Measurements from ENCODE around the gene YBX3. TPM values are rescaled to one million over a fixed set of nuclear protein-coding genes. Genes with fewer than 3 reads are reported as not detected.

Gene YBX3
- total RNA-seq, 4 donors from 2014 or later: 3,451 to 6,393 (median 4,786) TPM

- Histone ChIP-seq H3K4me3 (no peak overlapping the region), H3K4me1 (peaks cover 8 to 19% of the 10 kb centered on the region in 2 donors), H3K9me3 (no peaks in the 10 kb centered on the region), H3K36me3 (peaks cover 0 to 13% of the 10 kb centered on the region in 2 donors), H3K27me3 (no peaks in the 10 kb centered on the region), H3K27ac (peak overlapping the region in 1 of 4 donors; percentile 13)
- intact Hi-C loops (cut with DNase I; ENCODE audit: low total_unique reads) (loop anchor here (5.0 kb wide), 1 partner anchor 36 kb away; no protein-coding TSS in a partner anchor), in situ Hi-C loops (cut with MboI; ENCODE audit: low sequenced_read_pairs in 4 of 4) (no loop called here)
- ATAC-seq: no peak
- DNase-seq: no peak
- TF ChIP-seq CTCF (IDR thresholded peaks at IDR 0.05 in 4 of 5, conservative IDR thresholded peaks at IDR 0.05 in 1 of 5) (no peak), POLR2A (IDR thresholded peaks at IDR 0.05) (no peak)
Observed at GRCh38 chr12:10690906-10691305, 32.2 kb downstream of the YBX3 start.

- no peak overlapping the region for H3K27ac ChIP-seq
- H3K4me3 ChIP-seq: no peak overlapping the region
- in situ Hi-C loops (cut with MboI; ENCODE audit: low sequenced_read_pairs in 4 of 4): loop anchor here in 2 of 4 donors (10.0 kb wide), 2 partner anchors 64 to 66 kb away; no protein-coding TSS in a partner anchor
- DNase-seq: no peak
- no peaks in the 10 kb centered on the region for H3K9me3 ChIP-seq
- H3K4me1 ChIP-seq: peaks cover 8 to 19% of the 10 kb centered on the region in 2 donors
- peak; percentile 31 to 61 for ATAC-seq
- intact Hi-C loops (cut with DNase I; ENCODE audit: low total_unique reads): loop anchor here (5.0 to 10.0 kb wide), 2 partner anchors 63 to 796 kb away; no protein-coding TSS in a partner anchor
- no peaks in the 10 kb centered on the region for H3K27me3 ChIP-seq
- TF ChIP-seq POLR2A (IDR thresholded peaks at IDR 0.05) (no peak), CTCF (IDR thresholded peaks at IDR 0.05 in 4 of 5, conservative IDR thresholded peaks at IDR 0.05 in 1 of 5) (no peak)
- H3K36me3 ChIP-seq: peaks cover 0 to 8% of the 10 kb centered on the region in 2 donors
Observed at GRCh38 chr12:10689146-10689545, 34.0 kb downstream of the YBX3 start.

GRCh38 chr12:10688042-10688441 lies 35.1 kb downstream of the YBX3 start:
- H3K27ac ChIP-seq: no peak overlapping the region
- intact Hi-C loops (cut with DNase I; ENCODE audit: low total_unique reads): loop anchor here (5.0 to 10.0 kb wide), 2 partner anchors 64 to 797 kb away; no protein-coding TSS in a partner anchor
- in situ Hi-C loops (cut with MboI; ENCODE audit: low sequenced_read_pairs in 4 of 4): loop anchor here in 2 of 4 donors (10.0 kb wide), 2 partner anchors 63 to 67 kb away; no protein-coding TSS in a partner anchor
- no peak overlapping the region for H3K4me3 ChIP-seq
- H3K4me1 ChIP-seq: peaks cover 8 to 19% of the 10 kb centered on the region in 2 donors
- ATAC-seq: no peak
- H3K36me3 ChIP-seq: peaks cover 0 to 8% of the 10 kb centered on the region in 2 donors
- no peaks in the 10 kb centered on the region for H3K27me3 ChIP-seq
- no peaks in the 10 kb centered on the region for H3K9me3 ChIP-seq
- TF ChIP-seq POLR2A (IDR thresholded peaks at IDR 0.05) (no peak), CTCF (IDR thresholded peaks at IDR 0.05 in 4 of 5, conservative IDR thresholded peaks at IDR 0.05 in 1 of 5) (no peak)
- DNase-seq: no peak

GRCh38 chr12:10673659-10674384 lies 49.3 kb downstream of the YBX3 start, which contains the start of gene STYK1:
Gene STYK1 (minus strand): TSS chr12:10674052. CDS start chr12:10634618, 39,434 bp downstream.
- no peaks in the 10 kb centered on the region for H3K36me3 ChIP-seq
- H3K4me1 ChIP-seq: peaks cover 5 to 6% of the 10 kb centered on the region in 2 donors
- intact Hi-C loops (cut with DNase I; ENCODE audit: low total_unique reads) (loop anchor here (2.0 kb wide), 2 partner anchors 61 to 77 kb away; partner anchors contain the start of gene MAGOHB), in situ Hi-C loops (cut with MboI; ENCODE audit: low sequenced_read_pairs in 4 of 4) (no loop called here)
- H3K9me3 ChIP-seq: no peaks in the 10 kb centered on the region
- H3K27me3 ChIP-seq: peaks cover 18 to 25% (median 24%) of the 10 kb centered on the region in 3 donors
- peak in 1 of 2 donors; percentile 57 for ATAC-seq
- H3K27ac ChIP-seq: no peak within 1 kb of the TSS
- TF ChIP-seq POLR2A (IDR thresholded peaks at IDR 0.05): no peak
- peak; percentile 48 to 81 (median 77) for TF ChIP-seq CTCF (IDR thresholded peaks at IDR 0.05 in 4 of 5, conservative IDR thresholded peaks at IDR 0.05 in 1 of 5)
- peak within 1 kb of the TSS; percentile 50 to 63 (median 52) for H3K4me3 ChIP-seq
- DNase-seq: no peak

Data from gastrocnemius medialis (tissue), 4 donors.